GM23248 (cell line): ENCODE data around the gene GAS7. TPM values are rescaled to one million over a fixed set of nuclear protein-coding genes. Genes with fewer than 3 reads are reported as not detected.

Experiments used
- DNase-seq: peaks from one replicate; pipeline ENCODE4 v3.0.0-alpha.2; 2015
- H2AFZ ChIP-seq: fragments of 200-600 bp; sonication (generic); 2 replicates; pipeline ENCODE4 v1.6.1; 2016; ENCODE audit warnings: antibody characterized with exemption
- H3F3A ChIP-seq: fragments of 200-600 bp; sonication (generic); 2 replicates; pipeline ENCODE4 v1.6.1; 2016; ENCODE audit warnings: mild to moderate bottlenecking, antibody characterized with exemption, mixed run types; ENCODE audit not compliant: insufficient read depth
- H3K27ac ChIP-seq: fragments of 200-600 bp; sonication (generic); 2 replicates; pipeline ENCODE4 v1.5.1; 2016; ENCODE audit warnings: mild to moderate bottlenecking
- H3K27me3 ChIP-seq: fragments of 200-600 bp; sonication (generic); replicated peaks from 2 replicates; pipeline ENCODE4 v1.6.1; 2016; ENCODE audit warnings: mild to moderate bottlenecking; ENCODE audit not compliant: insufficient read depth
- H3K36me3 ChIP-seq: fragments of 200-600 bp; sonication (generic); 2 replicates; pipeline ENCODE4 v1.6.1; 2016; ENCODE audit warnings: low read depth, mild to moderate bottlenecking
- H3K4me1 ChIP-seq: fragments of 200-600 bp; sonication (generic); 2 replicates; pipeline ENCODE4 v1.6.1; 2016; ENCODE audit warnings: mild to moderate bottlenecking; ENCODE audit not compliant: insufficient read depth
- H3K4me2 ChIP-seq: fragments of 200-600 bp; sonication (generic); one replicate; pipeline ENCODE4 v1.6.1; 2016; ENCODE audit warnings: mild to moderate bottlenecking; ENCODE audit not compliant: unreplicated experiment
- H3K4me3 ChIP-seq: fragments of 200-600 bp; sonication (generic); 2 replicates; pipeline ENCODE4 v1.5.1; 2016; ENCODE audit warnings: mild to moderate bottlenecking
- H3K79me2 ChIP-seq: fragments of 200-600 bp; sonication (generic); 2 replicates; pipeline ENCODE4 v1.6.1; 2016; ENCODE audit warnings: mild to moderate bottlenecking; ENCODE audit not compliant: insufficient read depth
- H3K9ac ChIP-seq: fragments of 200-600 bp; sonication (generic); 2 replicates; pipeline ENCODE4 v1.6.1; 2016; ENCODE audit warnings: mild to moderate bottlenecking
- H3K9me2 ChIP-seq: fragments of 200-600 bp; sonication (generic); 2 replicates; pipeline ENCODE4 v1.6.1; 2016; ENCODE audit warnings: mixed run types, mild to moderate bottlenecking, moderate library complexity; ENCODE audit not compliant: insufficient read depth
- H3K9me3 ChIP-seq: fragments of 200-600 bp; sonication (generic); one replicate; pipeline ENCODE4 v1.6.1; 2017; ENCODE audit warnings: low read depth
- H4K20me1 ChIP-seq: fragments of 200-600 bp; sonication (generic); 2 replicates; pipeline ENCODE4 v1.6.0; 2016; ENCODE audit not compliant: insufficient read depth
- EZH2 ChIP-seq: fragments of 200-600 bp; sonication (generic); IDR thresholded peaks from 2 replicates; pipeline ENCODE4 v1.6.1; 2018; ENCODE audit warnings: antibody characterized with exemption, mild to moderate bottlenecking; ENCODE audit not compliant: insufficient read depth, poor library complexity, severe bottlenecking
- EZH2phosphoT487 ChIP-seq: fragments of 200-600 bp; sonication (generic); IDR thresholded peaks from 2 replicates; pipeline ENCODE4 v1.6.1; 2018; ENCODE audit warnings: antibody characterized with exemption, moderate library complexity, mild to moderate bottlenecking, low read depth; ENCODE audit not compliant: insufficient read depth
- WGBS, 2 experiments: methylation state at CpG; one replicate each; pipeline ENCODE4 v1.1.6; 2015 to 2017; ENCODE audit warnings: low lambda C conversion rate in 2 of 2, low coverage in 1 of 2; ENCODE audit errors: missing lambda C conversion rate in 2 of 2; 5-methylcytosine and 5-hydroxymethylcytosine counted together
- in situ Hi-C: fragments of 300-500 bp; cut with MboI; formaldehyde crosslinking; loops from 2 replicates; pipeline ENCODE4 v1.15.0; 2020
- polyA plus RNA-seq: library from polyadenylated mRNA; unstranded; fragments of >200 nt; fragmentation: Nextera tagmentation; extraction: Ambion mirVana; gene quantifications from 2 replicates; pipeline ENCODE4 v1.2.1, GENCODE V29; 2016
- total RNA-seq: library from RNA; depleted of rRNA; stranded (reverse); fragments of >200 nt; shearing (Covaris generic); gene quantifications from 2 replicates; pipeline ENCODE4 v1.2.3, GENCODE V29; 2014

GAS7 gene
- total and polyA plus RNA-seq, 2 experiments from 2014 or later: 6.7 to 13.4 TPM

- peaks cover under 1% of the 10 kb centered on the region; the same call in 1 of the 2 replicates for H3F3A ChIP-seq
- no peak overlapping the region for H3K9ac ChIP-seq
- no peaks in the 10 kb centered on the region for H3K36me3 ChIP-seq
- no peak overlapping the region for H3K4me2 ChIP-seq
- no peak for DNase-seq
- no peaks in the 10 kb centered on the region for H4K20me1 ChIP-seq
- no peaks in the 10 kb centered on the region for H3K79me2 ChIP-seq
- in situ Hi-C loops: no loop called here
- 38 to 51% methylated on average over 2 of the region's 2 CpGs for WGBS, 2 experiments
- 0 out of 2 replicates have a peak, but pooled peaks cover under 1% of the 10 kb centered on the region for H3K4me1 ChIP-seq
- TF ChIP-seq EZH2phosphoT487 (no peak), EZH2 (no peak)
- H3K9me3 ChIP-seq: no peaks in the 10 kb centered on the region
- no peaks in the 10 kb centered on the region for H3K9me2 ChIP-seq
- H2AFZ ChIP-seq: no peak overlapping the region
- H3K27me3 ChIP-seq: no peaks in the 10 kb centered on the region
- H3K4me3 ChIP-seq: no peak overlapping the region
- no peak overlapping the region for H3K27ac ChIP-seq
Measured at GRCh38 chr17:10238661-10239060, 40.3 kb upstream of the GAS7 start.

GRCh38 chr17:10234033-10234432 lies 35.6 kb upstream of the GAS7 start:
- H3K9me3 ChIP-seq: no peaks in the 10 kb centered on the region
- no peak overlapping the region for H2AFZ ChIP-seq
- no peak overlapping the region for H3K4me3 ChIP-seq
- TF ChIP-seq EZH2 (no peak), EZH2phosphoT487 (no peak)
- no peak overlapping the region for H3K9ac ChIP-seq
- H3F3A ChIP-seq: no peaks in the 10 kb centered on the region
- H3K36me3 ChIP-seq: no peaks in the 10 kb centered on the region
- no peak for DNase-seq
- in situ Hi-C loops: no loop called here
- no peaks in the 10 kb centered on the region for H3K79me2 ChIP-seq
- no peaks in the 10 kb centered on the region for H3K27me3 ChIP-seq
- no peak overlapping the region for H3K27ac ChIP-seq
- no peak overlapping the region for H3K4me2 ChIP-seq
- 78 to 80% methylated on average over 5 of the region's 5 CpGs for WGBS, 2 experiments
- H3K9me2 ChIP-seq: no peaks in the 10 kb centered on the region
- no peaks in the 10 kb centered on the region for H3K4me1 ChIP-seq
- no peaks in the 10 kb centered on the region for H4K20me1 ChIP-seq

GRCh38 chr17:10233161-10233560 lies 34.8 kb upstream of the GAS7 start:
- no peaks in the 10 kb centered on the region for H3K79me2 ChIP-seq
- no peaks in the 10 kb centered on the region for H4K20me1 ChIP-seq
- no peaks in the 10 kb centered on the region for H3F3A ChIP-seq
- no peak overlapping the region for H3K4me3 ChIP-seq
- H3K4me1 ChIP-seq: no peaks in the 10 kb centered on the region
- no peak overlapping the region for H3K4me2 ChIP-seq
- no peaks in the 10 kb centered on the region for H3K9me3 ChIP-seq
- H3K9me2 ChIP-seq: no peaks in the 10 kb centered on the region
- no peak overlapping the region for H3K27ac ChIP-seq
- in situ Hi-C loops: no loop called here
- no peak overlapping the region for H2AFZ ChIP-seq
- DNase-seq: peak; percentile 26
- 90 to 91% methylated on average over 2 of the region's 2 CpGs for WGBS, 2 experiments
- no peaks in the 10 kb centered on the region for H3K36me3 ChIP-seq
- H3K9ac ChIP-seq: no peak overlapping the region
- no peaks in the 10 kb centered on the region for H3K27me3 ChIP-seq
- TF ChIP-seq EZH2: no peak
- no peak for TF ChIP-seq EZH2phosphoT487

- Histone ChIP-seq H3K36me3 (no peaks in the 10 kb centered on the region), H3K9me3 (no peaks in the 10 kb centered on the region), H3K9ac (no peak overlapping the region), H3K4me1 (no peaks in the 10 kb centered on the region), H3K4me3 (no peak overlapping the region), H2AFZ (no peak overlapping the region), H4K20me1 (no peaks in the 10 kb centered on the region), H3F3A (no peaks in the 10 kb centered on the region), H3K9me2 (no peaks in the 10 kb centered on the region), H3K27me3 (no peaks in the 10 kb centered on the region), H3K27ac (no peak overlapping the region), H3K4me2 (no peak overlapping the region), H3K79me2 (no peaks in the 10 kb centered on the region)
- DNase-seq: peak; percentile 28
- TF ChIP-seq EZH2phosphoT487: no peak
- TF ChIP-seq EZH2: no peak
- WGBS, 2 experiments: 62 to 78% methylated on average over 2 of the region's 2 CpGs
- in situ Hi-C loops: loop anchor here (10.0 kb wide), 1 partner anchor 264 kb away; no protein-coding TSS in a partner anchor
Measured at GRCh38 chr17:10229181-10229580, 30.8 kb upstream of the GAS7 start.
